HEK293 (cell line): ENCODE results near the gene SMC5.
"Not testable (repeated sequence)": the region's sequence is repeated elsewhere in the genome, so short reads cannot be mapped to it uniquely, and the experiment has no call there.

ENCODE experiments used
- CTCF ChIA-PET: fragments of 350-600 bp; formaldehyde crosslinking; extraction: SDS; loops from one replicate; lab custom pipeline; 2021; ENCODE audit warnings: antibody characterized with exemption; lab: Yijun Ruan, JAX
- POLR2A ChIA-PET: fragments of 300-600 bp; formaldehyde crosslinking; extraction: SDS; loops from one replicate; lab custom pipeline; 2020; ENCODE audit warnings: antibody characterized with exemption, inconsistent platforms; lab: Yijun Ruan, JAX
- H3K27ac ChIP-seq: fragments of 200-500 bp; sonication (Bioruptor generic); 2 replicates; pipeline ENCODE4 v1.5.1; 2014; ENCODE audit warnings: low read depth, low read length, control low read depth, inconsistent platforms; ENCODE audit errors: extremely low read depth
- H3K36me3 ChIP-seq, 2 experiments: fragments of 200-500 bp in 1 of 2; sonication (Bioruptor generic) in 1 of 2; 1 replicate in 1 of 2; 2 replicates in 1 of 2; pipeline ENCODE4 v1.5.1; 2014 to 2017; ENCODE audit warnings: inconsistent platforms in 2 of 2, low read length in 2 of 2; ENCODE audit not compliant: control insufficient read depth in 2 of 2, insufficient read depth in 1 of 2
- H3K4me1 ChIP-seq: fragments of 200-500 bp; sonication (Bioruptor generic); 2 replicates; pipeline ENCODE4 v1.5.1; 2014; ENCODE audit warnings: mild to moderate bottlenecking, low read length, inconsistent platforms; ENCODE audit not compliant: control insufficient read depth, insufficient read depth
- H3K4me3 ChIP-seq: 2 replicates; pipeline ENCODE4 v1.5.1; 2011; ENCODE audit warnings: low read depth, mild to moderate bottlenecking, control low read depth, low read length, moderate library complexity
- H3K9me3 ChIP-seq: fragments of 200-500 bp; sonication (Bioruptor generic); 2 replicates; pipeline ENCODE4 v1.5.1; 2014; ENCODE audit warnings: low read depth, low read length, inconsistent platforms; ENCODE audit not compliant: control insufficient read depth, insufficient read depth
- FEZF1 ChIP-seq: fragments of 450-650 bp; formaldehyde crosslinking; IDR thresholded peaks from 2 replicates; pipeline ENCODE4 v1.5.1; 2016; ENCODE audit warnings: missing biosample characterization, missing genetic modification characterization
- GLI2 ChIP-seq: fragments of 450-650 bp; formaldehyde crosslinking; IDR thresholded peaks from 2 replicates; pipeline ENCODE4; 2017; ENCODE audit warnings: missing biosample characterization, missing genetic modification characterization, low read depth, borderline replicate concordance
- GLIS1 ChIP-seq: fragments of 450-650 bp; formaldehyde crosslinking; IDR thresholded peaks from 2 replicates; pipeline ENCODE4 v1.5.1; 2016; ENCODE audit warnings: missing biosample characterization, missing genetic modification characterization
- HOXD13 ChIP-seq: sonication (generic); formaldehyde crosslinking; IDR thresholded peaks from 2 replicates; pipeline ENCODE4 v1.8.0; 2022; ENCODE audit warnings: missing genetic modification reagents, borderline replicate concordance
- IKZF3 ChIP-seq: fragments of 450-650 bp; IDR thresholded peaks from 2 replicates; pipeline ENCODE4 v1.5.0; 2018; ENCODE audit warnings: missing biosample characterization, mild to moderate bottlenecking, missing genetic modification characterization, moderate library complexity
- SCRT1 ChIP-seq: fragments of 450-650 bp; formaldehyde crosslinking; IDR thresholded peaks from 2 replicates; pipeline ENCODE4 v1.5.1; 2016; ENCODE audit warnings: missing biosample characterization, missing genetic modification characterization, borderline replicate concordance
- TCF7L2 ChIP-seq: IDR thresholded peaks from 2 replicates; pipeline ENCODE4 v1.6.1; 2011; ENCODE audit warnings: low read depth, mild to moderate bottlenecking, inconsistent platforms, low read length, moderate library complexity, borderline replicate concordance
- ZBTB8A ChIP-seq: fragments of 450-650 bp; formaldehyde crosslinking; IDR thresholded peaks from 2 replicates; pipeline ENCODE4 v1.5.1; 2016; ENCODE audit warnings: missing biosample characterization, missing genetic modification characterization
- ZFP37 ChIP-seq: fragments of 450-650 bp; formaldehyde crosslinking; IDR thresholded peaks from 2 replicates; pipeline ENCODE4 v1.5.1; 2016; ENCODE audit warnings: missing biosample characterization, missing genetic modification characterization
- ZFP69B ChIP-seq: fragments of 450-650 bp; formaldehyde crosslinking; IDR thresholded peaks from 2 replicates; pipeline ENCODE4 v1.5.1; 2016; ENCODE audit warnings: missing biosample characterization, missing genetic modification characterization
- ZNF2 ChIP-seq: fragments of 450-650 bp; formaldehyde crosslinking; IDR thresholded peaks from 2 replicates; pipeline ENCODE4 v1.5.1; 2016; ENCODE audit warnings: missing biosample characterization, missing genetic modification characterization
- ZNF221 ChIP-seq: fragments of 450-650 bp; formaldehyde crosslinking; IDR thresholded peaks from 2 replicates; pipeline ENCODE4 v1.5.1; 2017; ENCODE audit warnings: missing biosample characterization, missing genetic modification characterization, borderline replicate concordance
- ZNF341 ChIP-seq: fragments of 450-650 bp; formaldehyde crosslinking; IDR thresholded peaks from 2 replicates; pipeline ENCODE4; 2016; ENCODE audit warnings: low read depth, missing biosample characterization, missing genetic modification characterization
- ZNF544 ChIP-seq: fragments of 450-650 bp; formaldehyde crosslinking; IDR thresholded peaks from 2 replicates; pipeline ENCODE4 v1.5.0; 2017; ENCODE audit warnings: missing biosample characterization, missing genetic modification characterization
- ZNF624 ChIP-seq: fragments of 450-650 bp; formaldehyde crosslinking; IDR thresholded peaks from 2 replicates; pipeline ENCODE4 v1.5.1; 2017; ENCODE audit warnings: missing biosample characterization, missing genetic modification characterization
- TF ChIP-seq, protein P1 (sequence below): fragments of 450-650 bp; formaldehyde crosslinking; IDR thresholded peaks from 2 replicates; pipeline ENCODE4 v1.5.1; 2016; ENCODE audit warnings: missing biosample characterization, missing genetic modification characterization
- TF ChIP-seq, protein P2 (sequence below): fragments of 450-650 bp; formaldehyde crosslinking; IDR thresholded peaks from 2 replicates; pipeline ENCODE4 v1.5.1; 2016; ENCODE audit warnings: missing biosample characterization, missing genetic modification characterization
- TF ChIP-seq, protein P3 (sequence below): fragments of 450-650 bp; formaldehyde crosslinking; IDR thresholded peaks from 2 replicates; pipeline ENCODE4 v1.5.1; 2017; ENCODE audit warnings: missing biosample characterization, missing genetic modification characterization

The SMC5 gene

DNA sequence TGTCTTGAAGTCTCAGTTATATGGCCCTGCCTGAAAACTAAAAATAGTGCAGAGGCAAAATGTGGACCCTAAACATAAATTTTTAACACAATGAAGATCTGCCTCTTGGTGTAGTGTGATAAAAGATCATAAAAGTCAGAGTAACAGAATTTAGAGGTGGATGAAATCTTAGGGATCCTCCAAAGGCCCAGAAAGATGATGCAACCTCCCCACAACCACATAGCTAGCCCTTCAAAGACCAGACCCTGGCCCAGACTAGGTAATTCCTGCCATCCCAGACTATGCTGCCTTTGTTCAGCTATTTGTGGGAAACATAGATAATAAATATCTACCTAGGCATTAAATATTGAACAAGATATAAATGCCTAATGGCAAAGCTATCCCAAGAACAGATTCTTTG is 140.4 kb downstream of the SMC5 start (continued):
- TF ChIP-seq, protein P1, sequence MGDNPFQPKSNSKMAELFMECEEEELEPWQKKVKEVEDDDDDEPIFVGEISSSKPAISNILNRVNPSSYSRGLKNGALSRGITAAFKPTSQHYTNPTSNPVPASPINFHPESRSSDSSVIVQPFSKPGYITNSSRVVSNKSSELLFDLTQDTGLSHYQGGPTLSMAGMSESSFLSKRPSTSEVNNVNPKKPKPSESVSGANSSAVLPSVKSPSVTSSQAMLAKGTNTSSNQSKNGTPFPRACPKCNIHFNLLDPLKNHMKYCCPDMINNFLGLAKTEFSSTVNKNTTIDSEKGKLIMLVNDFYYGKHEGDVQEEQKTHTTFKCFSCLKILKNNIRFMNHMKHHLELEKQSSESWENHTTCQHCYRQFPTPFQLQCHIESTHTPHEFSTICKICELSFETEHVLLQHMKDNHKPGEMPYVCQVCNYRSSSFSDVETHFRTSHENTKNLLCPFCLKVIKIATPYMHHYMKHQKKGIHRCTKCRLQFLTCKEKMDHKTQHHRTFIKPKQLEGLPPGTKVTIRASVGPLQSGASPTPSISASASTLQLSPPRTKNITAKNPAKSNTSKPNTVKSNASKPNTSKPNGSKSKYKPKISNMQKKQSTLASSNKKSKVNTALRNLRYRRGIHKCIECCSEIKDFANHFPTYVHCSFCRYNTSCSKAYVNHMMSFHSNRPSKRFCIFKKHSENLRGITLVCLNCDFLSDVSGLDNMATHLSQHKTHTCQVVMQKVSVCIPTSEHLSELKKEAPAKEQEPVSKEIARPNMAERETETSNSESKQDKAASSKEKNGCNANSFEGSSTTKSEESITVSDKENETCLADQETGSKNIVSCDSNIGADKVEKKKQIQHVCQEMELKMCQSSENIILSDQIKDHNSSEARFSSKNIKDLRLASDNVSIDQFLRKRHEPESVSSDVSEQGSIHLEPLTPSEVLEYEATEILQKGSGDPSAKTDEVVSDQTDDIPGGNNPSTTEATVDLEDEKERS (tag by site-specific recombination): no peak
- TF ChIP-seq TCF7L2 (no peak), GLI2 (tag by site-specific recombination) (no peak)

DNA sequence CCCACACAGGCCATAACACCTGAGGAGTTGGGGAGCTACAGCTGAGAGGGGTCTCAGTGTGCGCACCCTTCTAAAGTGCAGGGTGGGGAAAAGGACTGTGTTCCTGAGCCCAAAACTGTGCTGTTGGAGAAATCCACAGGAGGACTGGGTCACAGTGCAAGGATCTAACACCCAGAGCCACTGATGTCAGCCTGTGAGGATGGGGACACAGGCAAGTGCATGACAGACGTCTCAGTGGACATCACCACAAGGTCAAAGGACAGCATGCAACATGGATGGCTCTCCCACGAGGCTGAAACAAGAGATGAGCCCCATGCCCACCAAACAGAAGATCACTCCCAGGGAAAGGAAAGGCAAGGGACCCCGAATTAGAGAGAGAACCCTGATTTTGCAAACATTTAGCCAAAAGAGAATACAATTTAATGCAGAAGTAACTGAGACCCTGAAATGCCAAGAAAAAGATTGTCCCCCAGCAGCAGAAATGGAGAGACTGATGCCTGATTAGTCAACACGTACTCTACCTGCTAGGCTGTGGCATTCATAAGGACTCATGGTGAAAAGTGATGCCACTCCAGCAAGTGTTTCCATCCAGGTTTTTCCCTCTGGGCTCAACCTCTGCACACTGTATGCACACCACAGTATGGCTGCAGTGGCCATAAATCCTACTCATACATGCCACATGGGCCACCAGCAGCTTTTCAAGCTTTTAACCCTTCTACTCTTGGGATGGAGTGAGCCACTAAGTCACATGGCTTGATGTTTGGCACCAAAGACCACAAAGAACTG is 141.5 kb downstream of the SMC5 start:
- Histone ChIP-seq H3K4me1 (peaks cover 8% of the 10 kb centered on the region), H3K36me3 (no peaks in the 10 kb centered on the region), H3K4me3 (no peak overlapping the region), H3K27ac (no peak overlapping the region), H3K9me3 (no peaks in the 10 kb centered on the region)
- CTCF ChIA-PET: no interaction called here
- TF ChIP-seq SCRT1 (tag by site-specific recombination) (peak; percentile 93; the same call in 1 of the 2 replicates), ZNF341 (tag by site-specific recombination) (no peak)
- POLR2A ChIA-PET: interaction anchor here (0.6 to 1.2 kb wide), 5 partner anchors 9 to 19 kb away, joined by 3 to 4 read pairs (median 3); partner anchors contain the start of gene KLF9

DNA sequence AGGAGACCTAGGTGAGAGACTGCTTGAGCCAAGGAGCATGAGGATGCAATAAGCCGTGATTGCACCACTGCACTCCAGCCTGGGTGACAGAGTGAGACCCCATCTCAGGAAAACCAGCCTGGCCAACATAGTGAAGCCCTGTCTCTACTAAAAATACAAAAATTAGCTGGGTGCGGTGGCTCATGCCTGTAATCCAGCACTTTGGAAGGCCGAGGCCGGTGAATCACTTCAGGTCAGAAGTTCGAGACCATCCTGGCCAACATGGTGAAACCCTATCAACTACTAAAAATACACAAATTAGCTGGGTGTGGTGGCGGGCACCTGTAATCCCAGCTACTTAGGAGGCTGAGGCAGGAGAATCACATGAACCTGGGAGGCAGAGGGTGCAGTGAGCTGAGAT is 142.5 kb downstream of the SMC5 start:
- H3K36me3 ChIP-seq, H3K9me3 ChIP-seq, H3K27ac ChIP-seq, H3K4me3 ChIP-seq: not testable (repeated sequence)
- POLR2A ChIA-PET: interaction anchor here (1.0 kb wide), 2 partner anchors 10 to 18 kb away, joined by 3 to 4 read pairs; no protein-coding TSS in a partner anchor
- peaks cover 12% of the 10 kb centered on the region for H3K4me1 ChIP-seq
- CTCF ChIA-PET: interaction anchor here (0.6 kb wide), 1 partner anchor 185 kb away, joined by 3 read pairs; no protein-coding TSS in a partner anchor

DNA sequence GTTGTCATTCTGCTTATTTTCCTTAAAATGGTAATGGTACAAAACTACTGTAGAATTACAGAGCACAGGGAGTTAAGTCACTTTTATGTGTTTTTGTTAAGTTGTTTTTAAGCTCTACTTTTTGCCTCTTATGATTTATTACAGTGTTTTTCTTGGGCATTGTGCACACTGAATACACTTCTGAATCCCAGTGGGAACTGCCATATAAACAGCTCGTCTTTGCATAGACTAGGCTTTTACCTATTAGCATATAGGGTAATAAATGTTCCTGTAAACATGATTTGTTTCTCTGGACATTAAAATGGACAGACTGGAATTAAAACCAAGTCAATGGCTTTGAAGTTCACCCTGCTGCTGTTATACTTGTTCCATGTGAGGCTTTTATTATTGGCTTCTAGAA is 143.4 kb downstream of the SMC5 start:
- Histone ChIP-seq H3K27ac (no peak overlapping the region), H3K9me3 (no peaks in the 10 kb centered on the region), H3K4me3 (no peak overlapping the region), H3K36me3 (no peaks in the 10 kb centered on the region), H3K4me1 (peaks cover 18% of the 10 kb centered on the region)
- POLR2A ChIA-PET: interaction anchor here (1.1 kb wide), 1 partner anchor 9 kb away, joined by 4 read pairs; no protein-coding TSS in a partner anchor
- CTCF ChIA-PET: interaction anchor here (0.6 to 1.1 kb wide), 2 partner anchors 156 to 291 kb away, joined by 3 to 5 read pairs; no protein-coding TSS in a partner anchor
- TF ChIP-seq IKZF3 (peak; percentile 28; the same call in 1 of the 2 replicates), ZNF2 (tag by site-specific recombination) (no peak), ZFP37 (no peak), FEZF1 (tag by site-specific recombination) (peak; percentile 65), ZNF624 (tag by site-specific recombination) (no peak), TCF7L2 (peak; percentile 37; the same call in 1 of the 2 replicates), ZNF544 (tag by site-specific recombination) (no peak), HOXD13 (no peak), ZFP69B (tag by site-specific recombination) (0 out of 2 replicates have a peak, but pooled peaks have one; percentile 29), ZNF221 (tag by site-specific recombination) (no peak), ZBTB8A (tag by site-specific recombination) (no peak; the same call in 1 of the 2 replicates), GLIS1 (tag by site-specific recombination) (no peak)
- TF ChIP-seq, protein P2, sequence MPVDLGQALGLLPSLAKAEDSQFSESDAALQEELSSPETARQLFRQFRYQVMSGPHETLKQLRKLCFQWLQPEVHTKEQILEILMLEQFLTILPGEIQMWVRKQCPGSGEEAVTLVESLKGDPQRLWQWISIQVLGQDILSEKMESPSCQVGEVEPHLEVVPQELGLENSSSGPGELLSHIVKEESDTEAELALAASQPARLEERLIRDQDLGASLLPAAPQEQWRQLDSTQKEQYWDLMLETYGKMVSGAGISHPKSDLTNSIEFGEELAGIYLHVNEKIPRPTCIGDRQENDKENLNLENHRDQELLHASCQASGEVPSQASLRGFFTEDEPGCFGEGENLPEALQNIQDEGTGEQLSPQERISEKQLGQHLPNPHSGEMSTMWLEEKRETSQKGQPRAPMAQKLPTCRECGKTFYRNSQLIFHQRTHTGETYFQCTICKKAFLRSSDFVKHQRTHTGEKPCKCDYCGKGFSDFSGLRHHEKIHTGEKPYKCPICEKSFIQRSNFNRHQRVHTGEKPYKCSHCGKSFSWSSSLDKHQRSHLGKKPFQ (tag by site-specific recombination): peak; percentile 93
- TF ChIP-seq, protein P3, sequence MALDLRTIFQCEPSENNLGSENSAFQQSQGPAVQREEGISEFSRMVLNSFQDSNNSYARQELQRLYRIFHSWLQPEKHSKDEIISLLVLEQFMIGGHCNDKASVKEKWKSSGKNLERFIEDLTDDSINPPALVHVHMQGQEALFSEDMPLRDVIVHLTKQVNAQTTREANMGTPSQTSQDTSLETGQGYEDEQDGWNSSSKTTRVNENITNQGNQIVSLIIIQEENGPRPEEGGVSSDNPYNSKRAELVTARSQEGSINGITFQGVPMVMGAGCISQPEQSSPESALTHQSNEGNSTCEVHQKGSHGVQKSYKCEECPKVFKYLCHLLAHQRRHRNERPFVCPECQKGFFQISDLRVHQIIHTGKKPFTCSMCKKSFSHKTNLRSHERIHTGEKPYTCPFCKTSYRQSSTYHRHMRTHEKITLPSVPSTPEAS: no peak
